ENCODE measurements around the gene GSG1L.

Gene GSG1L

GRCh38 chr16:28090646-28091377 is 27.3 kb upstream of the GSG1L start:
- no peak for DNase-seq

GRCh38 chr16:28089992-28090365 is 26.5 kb upstream of the GSG1L start:
- DNase-seq = no peak

- no peak for DNase-seq
Observed at GRCh38 chr16:28089205-28089991, 25.9 kb upstream of the GSG1L start.

GRCh38 chr16:28087675-28088300 is 24.3 kb upstream of the GSG1L start:
- DNase-seq = no peak

GRCh38 chr16:28087140-28087660 is 23.7 kb upstream of the GSG1L start:
- DNase-seq = no peak

- no peak for DNase-seq
Observed at GRCh38 chr16:28086186-28087139, 22.9 kb upstream of the GSG1L start.

GRCh38 chr16:28085389-28086171 is 22.1 kb upstream of the GSG1L start:
- no peak for DNase-seq

GRCh38 chr16:28084209-28084608 is 20.7 kb upstream of the GSG1L start:
- no peak for DNase-seq

GRCh38 chr16:28082624-28083023 is 19.1 kb upstream of the GSG1L start:
- peak; percentile 51 for DNase-seq

GRCh38 chr16:28081391-28081968 is 18.0 kb upstream of the GSG1L start:
- DNase-seq = peak; percentile 90

- no peak for DNase-seq
Observed at GRCh38 chr16:28078261-28078660, 14.7 kb upstream of the GSG1L start.

- DNase-seq = no peak
Observed at GRCh38 chr16:28073836-28074235, 10.3 kb upstream of the GSG1L start.

- DNase-seq = no peak
Observed at GRCh38 chr16:28072087-28072486, 8.6 kb upstream of the GSG1L start.

GRCh38 chr16:28069971-28070794 is 6.7 kb upstream of the GSG1L start:
- no peak for DNase-seq

- no peak for DNase-seq
Observed at GRCh38 chr16:28068976-28069375, 5.5 kb upstream of the GSG1L start.

GRCh38 chr16:28067604-28068379 is 4.3 kb upstream of the GSG1L start:
- no peak for DNase-seq

GRCh38 chr16:28064706-28065249 is 1.3 kb upstream of the GSG1L start:
- no peak for DNase-seq

- DNase-seq = no peak
Observed at GRCh38 chr16:28064150-28064549, 636 bp upstream of the GSG1L start.

- DNase-seq = no peak
Observed at GRCh38 chr16:28062847-28063521, 530 bp downstream of the GSG1L start.
